Astrocyte (in vitro differentiated cells and primary cell): ENCODE measurements around the gene ZNF771.

ENCODE experiments used
- EZH2 ChIP-seq: IDR thresholded peaks from 2 replicates; pipeline ENCODE4 v1.6.1; 2012; ENCODE audit warnings: mild to moderate bottlenecking, low read length, inconsistent platforms; ENCODE audit not compliant: insufficient read depth
- TF ChIP-seq, protein P1 (sequence below): IDR thresholded peaks from 2 replicates; pipeline ENCODE4 v1.5.1; 2011; ENCODE audit warnings: low read depth, mild to moderate bottlenecking, inconsistent platforms, low read length, moderate library complexity; ENCODE audit not compliant: insufficient read depth

DNA sequence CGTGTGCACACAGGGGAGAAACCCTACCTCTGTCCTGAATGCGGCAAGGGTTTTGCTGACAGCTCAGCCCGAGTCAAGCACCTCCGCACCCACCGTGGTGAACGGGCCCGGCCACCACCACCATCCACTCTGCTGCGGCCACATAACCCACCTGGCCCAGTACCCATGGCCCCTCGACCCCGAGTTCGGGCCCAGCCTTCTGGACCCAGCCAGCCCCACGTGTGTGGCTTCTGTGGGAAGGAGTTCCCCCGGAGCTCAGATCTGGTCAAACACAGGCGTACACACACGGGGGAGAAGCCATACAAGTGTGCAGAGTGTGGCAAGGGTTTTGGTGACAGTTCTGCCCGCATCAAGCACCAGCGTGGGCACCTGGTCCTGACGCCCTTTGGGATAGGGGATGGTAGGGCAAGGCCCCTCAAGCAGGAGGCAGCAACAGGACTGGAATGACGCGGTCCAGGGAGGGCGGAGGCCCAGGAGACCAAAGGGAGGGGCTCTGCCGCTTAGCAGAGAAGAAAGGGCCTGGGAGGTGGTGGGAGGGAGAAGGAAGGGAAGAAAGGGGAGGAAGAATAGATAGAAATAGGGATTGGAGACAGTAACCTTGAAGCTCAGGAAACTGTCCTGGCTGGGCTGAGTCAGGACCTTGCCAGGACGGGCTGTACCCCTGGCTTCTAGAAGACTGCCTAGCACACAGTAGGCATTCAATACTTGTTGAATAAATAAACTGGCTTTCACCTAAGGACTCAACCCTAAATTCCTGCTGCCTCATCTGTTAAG is 8.6 kb upstream of the ZNF771 start:
- no peak for TF ChIP-seq EZH2
- TF ChIP-seq, protein P1, sequence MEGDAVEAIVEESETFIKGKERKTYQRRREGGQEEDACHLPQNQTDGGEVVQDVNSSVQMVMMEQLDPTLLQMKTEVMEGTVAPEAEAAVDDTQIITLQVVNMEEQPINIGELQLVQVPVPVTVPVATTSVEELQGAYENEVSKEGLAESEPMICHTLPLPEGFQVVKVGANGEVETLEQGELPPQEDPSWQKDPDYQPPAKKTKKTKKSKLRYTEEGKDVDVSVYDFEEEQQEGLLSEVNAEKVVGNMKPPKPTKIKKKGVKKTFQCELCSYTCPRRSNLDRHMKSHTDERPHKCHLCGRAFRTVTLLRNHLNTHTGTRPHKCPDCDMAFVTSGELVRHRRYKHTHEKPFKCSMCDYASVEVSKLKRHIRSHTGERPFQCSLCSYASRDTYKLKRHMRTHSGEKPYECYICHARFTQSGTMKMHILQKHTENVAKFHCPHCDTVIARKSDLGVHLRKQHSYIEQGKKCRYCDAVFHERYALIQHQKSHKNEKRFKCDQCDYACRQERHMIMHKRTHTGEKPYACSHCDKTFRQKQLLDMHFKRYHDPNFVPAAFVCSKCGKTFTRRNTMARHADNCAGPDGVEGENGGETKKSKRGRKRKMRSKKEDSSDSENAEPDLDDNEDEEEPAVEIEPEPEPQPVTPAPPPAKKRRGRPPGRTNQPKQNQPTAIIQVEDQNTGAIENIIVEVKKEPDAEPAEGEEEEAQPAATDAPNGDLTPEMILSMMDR = no peak
